Esophagus squamous epithelium (tissue), 5 donors: ENCODE results near the gene ESPL1. TPM values are rescaled to one million over a fixed set of nuclear protein-coding genes. Genes with fewer than 3 reads are reported as not detected.

Experiments used
- DNase-seq: peaks from one replicate; lab custom pipeline; 2025; lab: John Stamatoyannopoulos, UW
- H3K27ac ChIP-seq, 4 donors: fragments of 200-600 bp; sonication (generic); one replicate each; pipeline ENCODE4 v1.5.1; 2016 to 2019; ENCODE audit warnings: mild to moderate bottlenecking in 1 of 4
- H3K27me3 ChIP-seq, 4 donors: fragments of 200-600 bp; sonication (generic); 1 replicate in 3 of 4; 2 replicates in 1 of 4; pipeline versions ENCODE4 v1.5.1 to v1.6.0; 2017 to 2021; ENCODE audit warnings: antibody characterized with exemption in 1 of 4
- H3K36me3 ChIP-seq, 3 donors: fragments of 200-600 bp; sonication (generic); one replicate each; pipeline ENCODE4 v1.5.1; 2016 to 2019
- H3K4me1 ChIP-seq, 3 donors: fragments of 200-600 bp; sonication (generic); one replicate each; pipeline ENCODE4 v1.5.1; 2017 to 2019
- H3K4me3 ChIP-seq, 4 donors: fragments of 200-600 bp; sonication (generic); 1 replicate in 3 of 4; 2 replicates in 1 of 4; pipeline ENCODE4 v1.5.1; 2016 to 2019; ENCODE audit warnings: mild to moderate bottlenecking in 2 of 4, moderate library complexity in 1 of 4
- H3K9me3 ChIP-seq, 3 donors: fragments of 200-600 bp; sonication (generic); one replicate each; pipeline ENCODE4 v1.5.1; 2016 to 2019
- POLR2A ChIP-seq, 4 donors: fragments of 450-650 bp; IDR thresholded peaks; one replicate each; pipeline ENCODE4 v1.6.1; 2017; ENCODE audit warnings: antibody characterized with exemption in 4 of 4, mild to moderate bottlenecking in 4 of 4, moderate library complexity in 3 of 4
- WGBS, 2 donors: methylation state at CpG; one replicate each; pipeline ENCODE4 v1.1.5; 2018; 5-methylcytosine and 5-hydroxymethylcytosine counted together
- intact Hi-C: fragments of 100-400 bp; cut with DNase I; formaldehyde crosslinking; loops from one replicate; pipeline ENCODE4 v1.15.0; 2022
- total RNA-seq, 4 donors: library from RNA; depleted of rRNA; stranded (reverse); fragments of >200 nt; gene quantifications; one replicate each; pipeline ENCODE4 v1.1.0, GENCODE V29; 2016
- TF ChIP-seq, protein P1 (sequence below), 6 experiments: fragments of 450-650 bp in 4 of 6; fragments of 200-600 bp in 2 of 6; sonication (generic) in 2 of 6; IDR thresholded peaks; one replicate each; pipeline ENCODE4 v1.5.1; 2016 to 2019; ENCODE audit warnings: antibody characterized with exemption in 6 of 6, mild to moderate bottlenecking in 4 of 6, moderate library complexity in 4 of 6
- donor health status: DM: yes; HTN: yes; CAD: no.

ESPL1 gene
- total RNA-seq, 4 donors from 2014 or later: 32.2 to 85.6 (median 48.0) TPM

DNA sequence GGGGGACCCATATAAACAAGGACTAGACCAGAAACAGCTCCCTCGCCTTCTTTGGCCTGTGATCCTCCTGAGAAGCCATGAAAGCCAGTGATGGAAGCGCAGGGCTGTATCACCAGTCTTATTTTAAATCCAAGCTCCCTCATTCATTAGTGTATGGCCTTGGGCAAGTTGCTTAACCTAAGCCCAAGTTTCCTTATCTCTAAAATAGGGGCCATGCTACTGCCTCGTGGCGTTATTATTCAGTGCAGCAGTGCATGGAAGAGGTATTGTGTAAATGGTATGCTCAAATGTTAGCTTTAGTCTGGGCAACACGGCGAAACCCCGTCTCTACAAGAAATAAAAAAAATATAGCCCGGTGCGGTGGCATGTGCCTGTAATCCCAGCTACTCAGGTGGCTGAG lies 9.9 kb downstream of the ESPL1 start:
- Histone ChIP-seq H3K36me3 (peaks cover 0 to 20% (median 17%) of the 10 kb centered on the region in 3 donors), H3K27ac (peak overlapping the region; percentile 44 to 92 (median 86)), H3K4me1 (peaks cover 25 to 83% (median 25%) of the 10 kb centered on the region in 3 donors), H3K27me3 (no peaks in the 10 kb centered on the region), H3K9me3 (no peaks in the 10 kb centered on the region), H3K4me3 (no peak overlapping the region)
- WGBS, 2 donors: 64 to 78% methylated on average over 8 to 9 of the region's 9 CpGs
- DNase-seq: no peak
- TF ChIP-seq, protein P1, sequence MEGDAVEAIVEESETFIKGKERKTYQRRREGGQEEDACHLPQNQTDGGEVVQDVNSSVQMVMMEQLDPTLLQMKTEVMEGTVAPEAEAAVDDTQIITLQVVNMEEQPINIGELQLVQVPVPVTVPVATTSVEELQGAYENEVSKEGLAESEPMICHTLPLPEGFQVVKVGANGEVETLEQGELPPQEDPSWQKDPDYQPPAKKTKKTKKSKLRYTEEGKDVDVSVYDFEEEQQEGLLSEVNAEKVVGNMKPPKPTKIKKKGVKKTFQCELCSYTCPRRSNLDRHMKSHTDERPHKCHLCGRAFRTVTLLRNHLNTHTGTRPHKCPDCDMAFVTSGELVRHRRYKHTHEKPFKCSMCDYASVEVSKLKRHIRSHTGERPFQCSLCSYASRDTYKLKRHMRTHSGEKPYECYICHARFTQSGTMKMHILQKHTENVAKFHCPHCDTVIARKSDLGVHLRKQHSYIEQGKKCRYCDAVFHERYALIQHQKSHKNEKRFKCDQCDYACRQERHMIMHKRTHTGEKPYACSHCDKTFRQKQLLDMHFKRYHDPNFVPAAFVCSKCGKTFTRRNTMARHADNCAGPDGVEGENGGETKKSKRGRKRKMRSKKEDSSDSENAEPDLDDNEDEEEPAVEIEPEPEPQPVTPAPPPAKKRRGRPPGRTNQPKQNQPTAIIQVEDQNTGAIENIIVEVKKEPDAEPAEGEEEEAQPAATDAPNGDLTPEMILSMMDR (IDR thresholded peaks at IDR 0.05): no peak
- no peak for TF ChIP-seq POLR2A (IDR thresholded peaks at IDR 0.05)
- intact Hi-C loops: no loop called here

DNA sequence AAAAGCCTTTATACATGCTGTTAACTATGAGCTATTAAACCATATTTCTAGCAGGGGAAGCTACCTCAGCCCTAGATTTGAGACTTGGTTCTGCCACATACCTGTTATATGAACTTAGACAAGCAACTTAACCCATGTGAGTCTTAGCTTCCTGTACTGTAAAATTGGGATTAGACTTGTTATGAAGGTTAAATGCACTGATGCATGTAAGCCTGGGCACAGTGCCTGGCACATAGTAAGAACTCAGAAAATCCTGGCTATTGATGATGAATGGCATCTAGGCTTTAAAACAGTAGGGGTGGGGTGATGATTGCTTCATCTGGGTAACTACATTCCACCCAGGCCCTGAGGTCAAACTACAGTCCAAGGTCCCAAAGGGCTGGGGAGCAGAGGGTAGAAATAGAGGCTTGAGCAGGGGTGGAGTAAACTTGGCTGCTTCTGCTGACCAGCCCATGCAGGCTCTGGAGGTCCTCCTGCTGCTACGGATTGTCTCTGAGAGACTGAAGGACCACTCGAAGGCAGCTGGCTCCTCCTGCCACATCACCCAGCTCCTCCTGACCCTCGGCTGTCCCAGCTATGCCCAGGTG lies 11.3 kb downstream of the ESPL1 start:
- intact Hi-C loops: no loop called here
- Histone ChIP-seq H3K4me1 (peaks cover 25 to 83% (median 30%) of the 10 kb centered on the region in 3 donors), H3K4me3 (peak overlapping the region; percentile 32 to 50 (median 42)), H3K27me3 (no peaks in the 10 kb centered on the region), H3K27ac (peak overlapping the region; percentile 80 to 92 (median 90)), H3K9me3 (no peaks in the 10 kb centered on the region), H3K36me3 (peaks cover 0 to 31% (median 17%) of the 10 kb centered on the region in 3 donors)
- WGBS, 2 donors: 24 to 100% methylated on average over 2 to 3 of the region's 3 CpGs
- TF ChIP-seq POLR2A (IDR thresholded peaks at IDR 0.05): no peak
- TF ChIP-seq, protein P1 (IDR thresholded peaks at IDR 0.05): no peak
- no peak for DNase-seq

DNA sequence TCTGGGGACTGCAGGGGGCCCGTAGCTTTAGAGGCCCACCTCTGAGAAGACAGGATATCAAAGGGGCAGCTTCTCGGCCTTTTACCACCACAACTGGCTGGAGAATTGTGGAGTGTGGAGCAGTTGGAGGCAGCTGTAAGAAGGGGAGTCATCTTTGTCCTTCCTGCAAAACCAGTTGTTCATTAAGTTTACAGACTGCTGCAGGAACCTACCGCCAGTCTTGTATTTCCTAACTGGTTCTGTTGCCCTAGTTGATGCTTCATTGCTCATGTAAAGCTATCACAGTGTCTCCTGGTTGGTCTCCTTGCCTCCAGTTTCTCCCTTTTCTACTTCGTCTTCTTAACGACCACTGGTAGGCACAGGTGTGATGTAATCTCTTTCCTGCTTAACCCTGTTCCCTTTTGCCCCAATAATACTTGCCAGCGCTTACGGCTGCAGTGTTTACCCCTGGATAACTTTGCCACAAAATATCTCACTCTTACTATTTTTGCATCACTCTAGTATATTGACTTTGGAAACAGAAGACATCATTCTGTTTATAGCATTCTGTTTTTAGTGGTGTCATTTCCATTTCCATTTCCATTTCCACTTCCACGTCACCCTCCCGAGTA lies 11.9 kb downstream of the ESPL1 start:
- H3K36me3 ChIP-seq: peaks cover 0 to 37% (median 17%) of the 10 kb centered on the region in 3 donors
- peak overlapping the region; percentile 32 to 50 (median 42) for H3K4me3 ChIP-seq

DNA sequence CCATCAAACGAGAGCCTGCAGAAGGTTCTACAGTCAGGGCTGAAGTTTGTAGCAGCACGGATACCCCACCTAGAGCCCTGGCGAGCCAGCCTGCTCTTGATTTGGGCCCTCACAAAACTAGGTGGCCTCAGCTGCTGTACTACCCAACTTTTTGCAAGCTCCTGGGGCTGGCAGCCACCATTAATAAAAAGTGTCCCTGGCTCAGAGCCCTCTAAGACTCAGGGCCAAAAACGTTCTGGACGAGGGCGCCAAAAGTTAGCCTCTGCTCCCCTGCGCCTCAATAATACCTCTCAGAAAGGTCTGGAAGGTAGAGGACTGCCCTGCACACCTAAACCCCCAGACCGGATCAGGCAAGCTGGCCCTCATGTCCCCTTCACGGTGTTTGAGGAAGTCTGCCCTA lies 18.3 kb downstream of the ESPL1 start:
- WGBS, 2 donors: 100% methylated on average over 1 of the region's 9 CpGs
- no peaks in the 10 kb centered on the region for H3K27me3 ChIP-seq
- no peaks in the 10 kb centered on the region for H3K9me3 ChIP-seq
- no peak for DNase-seq
- H3K4me3 ChIP-seq: no peak overlapping the region
- H3K36me3 ChIP-seq: peaks cover 0 to 78% (median 15%) of the 10 kb centered on the region in 3 donors
- H3K4me1 ChIP-seq: peaks cover 6 to 77% (median 20%) of the 10 kb centered on the region in 3 donors
- intact Hi-C loops: loop anchor here (5.0 kb wide), 1 partner anchor 74 kb away; no protein-coding TSS in a partner anchor
- TF ChIP-seq, protein P1 (IDR thresholded peaks at IDR 0.05): no peak
- TF ChIP-seq POLR2A (IDR thresholded peaks at IDR 0.05): no peak
- peak overlapping the region in 2 of 4 donors; percentile 33 to 86 for H3K27ac ChIP-seq

More for the DNA sequence above, 11.9 kb downstream of the ESPL1 start:
- Histone ChIP-seq H3K27me3 (no peaks in the 10 kb centered on the region), H3K4me1 (peaks cover 25 to 79% (median 30%) of the 10 kb centered on the region in 3 donors), H3K9me3 (no peaks in the 10 kb centered on the region), H3K27ac (peak overlapping the region; percentile 72 to 92 (median 90))
- WGBS, 2 donors: 59 to 70% methylated on average over 7 to 8 of the region's 9 CpGs
- no peak for DNase-seq
- TF ChIP-seq, protein P1 (IDR thresholded peaks at IDR 0.05): peak in 1 of 6 experiments; percentile 4
- no peak for TF ChIP-seq POLR2A (IDR thresholded peaks at IDR 0.05)
- intact Hi-C loops: no loop called here

DNA sequence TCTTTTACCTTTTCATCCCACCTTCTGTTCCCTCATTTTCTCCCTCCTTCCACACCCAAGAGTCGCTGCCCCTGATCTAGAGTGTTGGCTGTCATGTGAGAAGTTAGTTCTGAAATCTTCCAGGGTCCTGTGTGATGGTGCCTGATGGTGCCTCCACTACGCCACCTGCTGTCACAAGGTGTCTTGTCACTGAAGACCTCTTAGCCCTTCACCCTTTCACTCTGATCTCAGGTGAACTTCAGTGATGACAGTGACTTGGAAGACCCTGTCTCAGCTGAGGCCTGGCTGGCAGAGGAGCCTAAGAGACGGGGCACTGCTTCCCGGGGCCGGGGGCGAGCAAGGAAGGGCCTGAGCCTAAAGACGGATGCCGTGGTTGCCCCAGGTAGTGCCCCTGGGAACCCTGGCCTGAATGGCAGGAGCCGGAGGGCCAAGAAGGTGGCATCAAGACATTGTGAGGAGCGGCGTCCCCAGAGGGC lies 19.7 kb downstream of the ESPL1 start:
- 32 to 34% methylated on average over 2 to 7 of the region's 11 CpGs for WGBS, 2 donors
- Histone ChIP-seq H3K36me3 (peaks cover 0 to 78% (median 2%) of the 10 kb centered on the region in 3 donors), H3K27me3 (no peaks in the 10 kb centered on the region), H3K27ac (peak overlapping the region; percentile 62 to 86 (median 84)), H3K4me3 (no peak overlapping the region), H3K9me3 (no peaks in the 10 kb centered on the region), H3K4me1 (peaks cover 6 to 64% (median 19%) of the 10 kb centered on the region in 3 donors)
- intact Hi-C loops: loop anchor here (5.0 kb wide), 1 partner anchor 75 kb away; no protein-coding TSS in a partner anchor
- DNase-seq: no peak
- no peak for TF ChIP-seq POLR2A (IDR thresholded peaks at IDR 0.05)
- TF ChIP-seq, protein P1 (IDR thresholded peaks at IDR 0.05): peak; percentile 55 to 83 (median 72)
